ENCODE data around the gene LHPP.

- TF ChIP-seq GATA2 (IDR thresholded peaks at IDR 0.05; ENCODE audit: low read depth, low read length) (no peak), GATA3 (IDR thresholded peaks at IDR 0.05; ENCODE audit: low read depth, low read length) (no peak)
Measured at GRCh38 chr10:124629842-124630241, 168.2 kb downstream of the LHPP start.

Measured in SH-SY5Y (cell line).